NCI-H446 treated with DMSO at 0.1 percent for 48 hours (cell line): ENCODE results near the gene SEMA6D.

Experiments
- DNase-seq: peaks from one replicate; lab custom pipeline; 2025; lab: John Stamatoyannopoulos, UW

Gene SEMA6D, protein sequence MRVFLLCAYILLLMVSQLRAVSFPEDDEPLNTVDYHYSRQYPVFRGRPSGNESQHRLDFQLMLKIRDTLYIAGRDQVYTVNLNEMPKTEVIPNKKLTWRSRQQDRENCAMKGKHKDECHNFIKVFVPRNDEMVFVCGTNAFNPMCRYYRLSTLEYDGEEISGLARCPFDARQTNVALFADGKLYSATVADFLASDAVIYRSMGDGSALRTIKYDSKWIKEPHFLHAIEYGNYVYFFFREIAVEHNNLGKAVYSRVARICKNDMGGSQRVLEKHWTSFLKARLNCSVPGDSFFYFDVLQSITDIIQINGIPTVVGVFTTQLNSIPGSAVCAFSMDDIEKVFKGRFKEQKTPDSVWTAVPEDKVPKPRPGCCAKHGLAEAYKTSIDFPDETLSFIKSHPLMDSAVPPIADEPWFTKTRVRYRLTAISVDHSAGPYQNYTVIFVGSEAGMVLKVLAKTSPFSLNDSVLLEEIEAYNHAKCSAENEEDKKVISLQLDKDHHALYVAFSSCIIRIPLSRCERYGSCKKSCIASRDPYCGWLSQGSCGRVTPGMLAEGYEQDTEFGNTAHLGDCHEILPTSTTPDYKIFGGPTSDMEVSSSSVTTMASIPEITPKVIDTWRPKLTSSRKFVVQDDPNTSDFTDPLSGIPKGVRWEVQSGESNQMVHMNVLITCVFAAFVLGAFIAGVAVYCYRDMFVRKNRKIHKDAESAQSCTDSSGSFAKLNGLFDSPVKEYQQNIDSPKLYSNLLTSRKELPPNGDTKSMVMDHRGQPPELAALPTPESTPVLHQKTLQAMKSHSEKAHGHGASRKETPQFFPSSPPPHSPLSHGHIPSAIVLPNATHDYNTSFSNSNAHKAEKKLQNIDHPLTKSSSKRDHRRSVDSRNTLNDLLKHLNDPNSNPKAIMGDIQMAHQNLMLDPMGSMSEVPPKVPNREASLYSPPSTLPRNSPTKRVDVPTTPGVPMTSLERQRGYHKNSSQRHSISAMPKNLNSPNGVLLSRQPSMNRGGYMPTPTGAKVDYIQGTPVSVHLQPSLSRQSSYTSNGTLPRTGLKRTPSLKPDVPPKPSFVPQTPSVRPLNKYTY

DNA sequence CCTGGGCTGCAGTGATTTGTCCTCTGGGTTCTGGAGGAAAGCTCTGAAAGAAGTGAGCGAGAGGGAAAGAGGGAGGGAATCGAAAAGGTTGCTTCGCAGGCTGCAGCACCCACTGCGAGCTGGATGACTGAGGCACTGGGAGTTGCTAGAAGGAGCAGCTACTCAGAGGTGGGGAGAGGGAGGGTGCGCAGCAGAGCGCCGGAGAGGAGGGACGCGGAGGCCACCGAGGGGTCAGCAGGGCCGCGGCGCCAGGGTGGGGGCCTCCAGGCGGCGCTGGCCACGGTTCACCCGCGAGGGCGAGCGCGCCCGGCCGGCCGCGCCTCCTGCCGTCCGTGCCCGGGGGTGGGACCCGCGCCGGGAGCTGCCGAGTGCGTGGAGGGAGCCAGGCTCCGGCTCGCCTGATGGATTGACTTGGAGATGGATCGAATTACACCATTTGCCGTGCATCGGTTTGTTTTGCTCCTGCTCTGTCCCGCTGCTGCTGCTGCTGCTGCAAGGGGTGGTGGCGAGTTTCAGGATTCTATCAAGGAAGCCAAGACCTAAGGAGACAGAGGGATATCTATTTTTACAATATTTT, at the start of gene SEMA6D:
TSS of gene SEMA6D (plus strand) at position 470 of the 577 bp plus-strand sequence. CDS start 42,294 bp downstream, outside the sequence.
- DNase-seq: peak; percentile 84

DNA sequence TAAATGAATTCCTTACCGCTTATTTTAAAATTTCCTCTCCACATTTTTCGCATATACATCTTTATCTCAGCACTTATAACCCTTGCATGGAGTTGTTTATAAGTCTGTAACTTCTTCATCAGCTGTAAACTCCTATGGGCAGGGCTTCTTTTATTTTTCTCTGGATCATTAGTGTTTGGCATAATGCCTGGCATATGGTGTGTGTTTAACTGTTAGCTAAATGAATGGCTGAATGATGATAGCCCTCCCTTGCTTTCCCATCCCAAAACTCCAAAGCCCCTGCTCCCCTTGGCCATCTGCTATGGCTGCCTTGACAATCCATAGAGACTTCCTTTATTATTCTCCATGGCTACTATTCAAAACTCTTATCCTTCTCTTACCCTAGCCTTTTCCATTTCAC, 48.1 kb upstream of the SEMA6D start:
- peak; percentile 75 for DNase-seq

DNA sequence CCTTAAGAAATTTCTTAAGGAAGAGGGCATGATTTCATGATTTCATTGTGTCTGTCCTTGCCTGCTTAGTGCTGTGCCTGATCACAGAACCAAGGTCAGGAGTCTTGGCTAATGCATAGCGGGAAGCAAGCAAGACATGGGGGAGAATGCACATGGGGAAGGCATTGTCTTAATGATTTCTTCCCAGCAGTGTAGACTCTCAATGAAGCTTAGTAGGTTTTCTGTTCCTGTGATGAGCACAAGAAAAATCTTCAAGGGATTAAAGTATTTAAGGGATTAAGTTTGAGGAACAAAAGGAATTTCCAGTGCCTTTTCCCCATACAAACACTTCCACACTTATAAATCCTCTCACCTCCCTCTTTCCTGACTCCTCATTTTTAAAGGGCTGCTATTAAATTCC, 46.9 kb upstream of the SEMA6D start:
- no peak for DNase-seq

DNA sequence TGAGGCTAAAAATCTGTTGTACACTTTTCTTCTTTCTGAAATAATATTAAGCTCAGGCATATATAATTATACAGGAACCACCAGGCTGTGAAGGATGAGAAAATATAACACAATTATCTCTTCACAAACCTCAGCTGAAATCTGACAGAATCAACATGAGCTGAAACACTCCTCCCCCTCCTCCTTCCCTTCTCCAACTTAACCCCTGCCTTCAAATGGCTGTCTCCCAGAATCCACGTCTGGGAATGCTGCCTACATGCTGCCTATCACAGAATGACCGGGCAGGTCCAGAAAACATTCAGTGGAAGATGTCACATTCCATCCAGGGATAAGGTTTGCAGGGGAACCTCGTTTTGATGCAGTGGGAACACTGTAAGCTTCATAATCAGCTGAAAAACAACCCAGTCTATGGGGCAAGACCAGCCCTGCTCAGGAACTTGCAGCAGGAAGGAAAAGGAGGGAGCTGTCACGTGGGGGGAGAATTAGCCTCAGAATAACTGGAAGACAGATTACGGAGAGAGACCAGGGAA, 44.0 kb upstream of the SEMA6D start:
- peak; percentile 10 for DNase-seq

DNA sequence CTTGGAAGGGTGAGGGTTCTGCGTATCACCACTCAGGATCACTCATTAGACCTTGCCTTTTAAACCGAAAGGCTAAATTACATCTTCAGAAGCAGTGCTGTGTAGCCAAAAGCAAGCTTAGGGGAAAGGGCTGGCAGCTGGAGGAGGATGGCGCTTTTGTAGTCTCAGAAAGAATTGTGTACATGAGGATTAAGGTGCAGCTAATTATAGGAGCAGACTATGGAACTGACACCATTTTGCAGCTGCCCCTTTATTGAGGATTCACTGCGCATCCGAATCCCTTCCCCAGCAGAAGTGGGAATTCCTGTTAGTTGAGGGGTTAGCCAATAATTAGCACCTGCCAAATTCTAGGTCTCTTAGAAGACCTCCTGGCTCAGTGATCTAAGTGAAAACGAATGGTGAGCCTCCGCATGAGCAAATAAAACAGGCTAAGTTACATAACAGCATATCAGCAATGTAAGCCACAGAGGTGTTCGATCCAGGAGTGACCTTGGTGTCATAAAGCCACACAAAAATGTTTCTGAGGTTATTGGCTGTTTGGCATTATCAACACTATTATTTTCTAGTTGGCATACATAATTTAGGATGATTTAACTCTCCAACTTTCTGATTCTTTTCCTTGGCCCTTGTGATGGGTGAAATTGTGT, 42.6 kb upstream of the SEMA6D start:
- DNase-seq: peak; percentile 43

DNA sequence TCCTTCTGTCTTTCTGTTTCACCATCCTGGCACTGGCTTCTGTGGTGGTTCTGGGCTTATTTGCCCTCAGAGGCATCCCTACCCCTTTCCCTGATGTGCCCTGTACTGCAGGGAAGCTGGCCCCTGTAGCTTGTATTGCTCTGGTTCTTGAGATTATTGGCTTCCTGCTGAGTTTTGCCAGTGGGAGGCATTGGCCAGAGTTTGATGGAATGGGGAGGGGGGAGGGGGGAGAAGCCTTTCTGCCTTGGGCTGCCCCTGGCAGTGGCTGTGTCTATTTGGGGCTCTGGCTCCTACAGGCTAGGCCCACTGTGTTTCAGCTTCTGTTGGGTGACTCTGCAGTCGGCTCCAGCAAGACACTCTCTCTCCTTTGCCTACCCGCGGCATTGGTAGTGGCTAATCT, 41.6 kb upstream of the SEMA6D start:
- peak; percentile 19 for DNase-seq

DNA sequence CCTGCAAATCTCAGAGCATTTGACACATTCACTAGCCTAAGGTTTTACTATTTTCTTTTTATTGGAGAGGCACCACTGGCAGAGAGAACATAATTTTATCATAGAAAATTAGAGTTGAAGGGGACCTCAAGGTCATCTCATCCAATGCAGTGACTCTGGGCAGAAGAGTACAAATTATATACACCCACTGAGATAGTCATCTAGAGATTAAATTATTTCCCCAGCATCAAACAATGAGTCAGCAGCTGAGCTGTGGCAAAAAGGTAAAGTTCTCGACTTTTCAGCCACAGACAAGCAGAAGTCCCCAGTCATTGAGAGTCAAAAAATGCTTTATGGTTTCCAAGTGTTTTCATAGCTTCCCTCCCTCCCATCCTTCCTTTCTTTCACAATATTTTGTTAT, 39.3 kb upstream of the SEMA6D start:
- no peak for DNase-seq

DNA sequence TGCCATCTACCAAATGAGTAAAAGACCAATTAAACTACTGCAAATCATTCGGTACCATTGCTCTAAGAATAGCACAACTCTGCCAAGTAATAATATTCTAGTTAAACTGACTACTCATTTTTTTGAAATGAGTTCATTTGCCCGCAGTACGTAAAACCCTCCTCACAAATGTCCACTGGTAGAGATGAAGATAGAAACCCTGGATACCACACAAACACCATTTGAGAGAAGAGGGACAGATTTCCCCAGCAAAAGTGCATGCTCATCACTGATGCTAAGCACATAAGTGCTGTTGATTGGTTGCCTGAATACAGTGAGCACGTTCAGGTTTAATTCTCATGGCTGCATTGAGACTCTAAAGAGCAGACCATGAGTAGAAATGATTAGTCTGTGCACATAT, 34.6 kb upstream of the SEMA6D start:
- DNase-seq: no peak

DNA sequence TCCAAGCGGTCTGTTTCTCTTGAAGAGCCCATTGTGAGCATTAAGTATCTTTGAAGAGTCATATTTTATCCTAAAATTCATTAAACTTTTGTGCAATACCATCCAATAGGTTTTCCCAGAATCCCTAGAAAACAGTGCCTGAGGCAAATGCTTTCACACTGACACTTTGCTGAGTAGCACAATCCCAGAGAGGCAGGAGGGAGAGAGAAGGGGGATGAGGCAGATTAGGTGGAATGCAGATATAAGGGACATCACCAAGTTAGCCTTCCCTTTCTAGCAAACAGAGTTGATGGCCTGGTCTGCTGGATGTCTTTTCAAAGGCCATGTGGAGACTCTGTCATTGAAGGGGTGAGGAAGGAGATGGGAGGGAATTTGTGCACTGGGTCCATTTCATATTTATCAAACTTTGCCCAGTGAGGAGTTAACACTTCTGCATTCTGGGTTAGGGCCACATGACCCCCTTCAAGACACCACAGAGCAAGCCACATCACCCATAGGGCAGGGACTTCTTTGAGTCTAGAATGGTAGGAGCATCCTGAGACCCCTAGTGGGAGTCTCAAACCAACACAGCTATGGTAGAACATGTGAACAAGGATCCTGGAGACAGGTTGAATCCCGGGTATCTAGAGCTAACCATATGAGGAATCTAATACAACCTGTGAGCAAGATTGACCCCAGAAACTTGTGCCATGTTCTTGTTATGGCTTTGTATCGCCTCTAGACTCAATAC, 32.0 kb upstream of the SEMA6D start:
- DNase-seq: no peak

DNA sequence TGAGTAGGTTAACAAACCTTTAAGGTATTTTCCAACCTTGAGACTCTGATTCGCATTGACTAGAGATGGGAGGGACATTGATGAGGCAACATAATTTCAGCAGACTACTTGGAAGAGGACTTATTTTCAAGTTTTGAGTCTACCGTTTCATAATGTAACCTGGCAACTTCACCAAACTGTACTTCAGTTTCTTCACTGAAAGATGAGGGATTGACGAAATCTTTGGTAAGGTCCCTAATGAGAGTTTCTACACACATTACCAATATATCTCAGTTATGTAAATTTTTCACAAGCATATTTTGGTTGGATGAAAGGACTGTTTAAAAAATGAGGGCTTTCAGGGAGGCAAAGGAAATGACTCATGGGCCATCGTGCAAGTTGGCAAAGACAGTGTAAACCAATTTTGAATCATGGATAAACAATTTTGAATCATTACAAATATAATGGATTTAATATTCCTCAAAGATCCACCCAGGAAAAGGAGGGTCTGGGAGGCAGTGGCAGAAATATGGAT, 28.7 kb upstream of the SEMA6D start:
- DNase-seq: no peak

DNA sequence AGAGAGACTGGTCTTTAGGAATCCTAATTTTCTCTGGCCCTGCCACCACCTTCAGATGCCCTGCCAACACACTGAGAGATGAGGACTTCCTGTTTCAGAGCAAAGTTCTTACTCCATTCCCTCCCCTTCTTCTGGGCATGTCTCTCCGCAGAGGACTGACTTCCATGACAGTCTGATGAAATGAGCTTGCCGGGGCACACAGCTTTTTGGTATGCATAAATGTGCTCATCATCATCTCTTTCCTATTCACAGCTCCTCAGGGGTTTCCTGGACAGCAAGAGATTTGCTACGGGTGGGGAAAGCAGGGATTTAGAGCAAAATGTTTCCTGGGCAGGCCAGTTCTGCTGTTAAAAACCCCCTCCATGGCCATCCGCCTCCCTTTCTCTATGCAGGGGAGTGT, 27.6 kb upstream of the SEMA6D start:
- no peak for DNase-seq

DNA sequence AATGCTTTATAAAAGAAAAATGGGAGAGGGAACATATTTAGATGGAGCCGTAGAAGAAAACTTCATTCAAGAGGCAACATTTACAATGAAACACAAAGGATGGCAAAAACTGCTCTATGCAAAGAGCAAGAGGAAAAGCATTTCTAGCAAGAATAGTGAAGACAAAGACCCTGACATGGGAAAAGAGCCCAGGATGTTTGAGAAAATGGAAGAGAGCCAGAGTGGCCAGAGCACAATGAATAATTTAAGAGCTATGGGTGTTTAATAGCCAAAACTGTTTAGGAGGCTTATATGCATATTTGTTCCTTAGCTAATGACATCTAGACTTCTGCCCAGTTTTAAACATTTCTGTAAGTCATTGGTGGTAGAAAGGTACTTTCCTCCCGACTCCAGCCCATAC, 25.4 kb upstream of the SEMA6D start:
- DNase-seq: peak; percentile 50

DNA sequence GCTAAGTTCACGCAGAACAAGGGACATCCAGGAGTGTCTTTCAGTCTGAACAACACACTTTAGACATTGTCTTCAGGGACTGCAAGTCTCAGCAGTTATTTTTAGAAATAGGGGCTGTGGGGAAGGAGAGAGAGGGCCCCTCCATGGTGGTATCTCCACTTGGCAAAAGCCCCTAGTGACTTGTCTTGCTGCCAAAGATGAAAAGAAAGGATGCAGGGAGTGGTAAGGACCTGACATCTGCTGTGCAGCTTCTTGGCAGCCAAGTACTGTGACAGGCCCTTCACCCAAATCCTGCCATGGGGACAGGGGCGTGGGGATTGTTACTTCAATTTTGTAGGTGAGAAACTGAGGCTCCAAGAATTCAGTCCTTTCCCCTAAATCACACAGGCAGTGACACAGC, 21.0 kb upstream of the SEMA6D start:
- DNase-seq: peak; percentile 51

DNA sequence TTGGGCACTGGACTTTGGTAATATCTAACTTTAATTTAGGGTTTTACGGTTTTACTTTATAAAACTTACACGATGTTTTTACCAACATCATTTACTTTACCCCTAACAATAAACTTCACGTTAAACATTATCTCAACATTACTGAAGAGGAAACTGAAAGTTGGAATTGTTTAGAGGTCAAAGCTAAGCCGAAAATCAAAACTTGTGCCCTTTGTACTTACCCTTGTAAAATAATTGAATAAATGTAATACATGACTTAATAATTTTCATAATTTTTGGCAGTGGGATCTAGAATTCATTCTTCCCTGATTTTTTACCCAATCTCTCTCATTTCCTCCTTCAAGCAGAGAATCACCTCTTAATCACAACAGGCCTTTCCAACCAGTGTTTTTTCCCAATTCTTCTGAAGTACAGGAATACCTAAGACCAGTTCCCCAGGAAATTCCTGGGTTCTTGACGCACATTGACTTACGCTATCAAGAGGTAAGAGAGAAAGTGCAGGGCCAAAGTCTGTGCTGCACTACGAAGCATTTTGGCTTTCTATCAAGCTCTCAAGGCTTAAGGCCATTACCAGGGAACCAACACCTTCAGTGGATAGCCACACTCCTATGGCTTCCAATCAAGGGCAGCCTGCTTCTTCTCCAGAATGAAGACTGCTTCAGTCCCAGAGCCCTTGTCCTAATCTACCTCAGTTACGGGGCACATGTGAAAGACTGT, 11.9 kb upstream of the SEMA6D start:
- DNase-seq: no peak

DNA sequence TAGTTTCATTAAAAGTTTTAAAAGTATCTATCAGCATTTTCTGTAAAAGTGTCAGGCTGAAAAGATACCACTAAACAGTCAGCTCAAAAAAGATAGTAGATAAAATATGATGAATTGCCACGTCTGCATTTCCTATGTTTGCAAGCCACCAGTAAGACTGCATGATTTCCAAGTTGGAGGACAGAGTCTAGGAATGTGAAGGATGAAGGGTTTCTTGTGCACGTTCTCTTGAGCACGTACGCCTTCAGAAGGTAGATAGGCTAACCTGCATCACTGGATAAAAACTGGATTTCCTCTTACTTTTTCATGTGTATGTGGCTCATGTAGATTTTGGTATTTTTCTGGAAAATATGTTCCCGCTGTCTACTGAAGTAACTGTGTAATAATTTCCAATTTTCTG, 9.9 kb upstream of the SEMA6D start:
- DNase-seq: no peak

DNA sequence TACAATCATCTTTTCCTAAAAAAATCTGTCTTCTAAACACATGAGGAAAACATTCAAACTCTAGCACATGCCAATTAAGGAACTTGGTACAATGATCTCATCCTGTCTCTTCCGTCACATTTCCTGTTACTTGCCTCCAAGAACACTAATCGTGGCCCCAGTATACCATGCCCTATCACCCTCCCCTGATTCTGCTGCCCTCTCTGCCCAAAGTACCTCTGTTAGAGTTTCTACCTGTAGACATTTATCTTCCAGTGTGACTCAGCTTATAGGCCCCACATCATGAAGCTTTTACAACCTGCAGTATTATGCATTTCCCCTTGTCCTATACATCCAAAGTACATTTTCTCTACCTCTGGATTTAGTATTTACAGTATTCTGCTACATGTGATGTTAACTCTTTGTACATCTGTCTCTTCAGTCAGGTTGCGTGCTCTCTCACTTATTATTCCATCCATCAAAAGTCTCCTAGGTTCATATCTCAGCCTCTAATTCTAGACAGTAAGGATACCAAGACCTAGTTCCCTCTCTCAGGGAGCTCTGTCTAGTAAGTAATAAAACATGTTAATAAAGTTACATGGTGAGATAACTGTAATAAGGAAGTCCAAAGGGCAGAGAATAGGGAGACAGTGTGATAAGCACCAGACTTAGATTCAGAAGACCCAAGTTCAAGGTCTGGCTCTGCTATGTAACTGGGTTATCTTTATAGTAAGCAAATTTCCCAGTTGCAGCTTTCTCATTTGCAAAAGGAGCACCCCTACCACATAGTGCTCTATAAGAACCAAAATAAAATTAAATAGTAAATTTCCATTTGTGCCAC, 8.9 kb upstream of the SEMA6D start:
- DNase-seq: no peak

DNA sequence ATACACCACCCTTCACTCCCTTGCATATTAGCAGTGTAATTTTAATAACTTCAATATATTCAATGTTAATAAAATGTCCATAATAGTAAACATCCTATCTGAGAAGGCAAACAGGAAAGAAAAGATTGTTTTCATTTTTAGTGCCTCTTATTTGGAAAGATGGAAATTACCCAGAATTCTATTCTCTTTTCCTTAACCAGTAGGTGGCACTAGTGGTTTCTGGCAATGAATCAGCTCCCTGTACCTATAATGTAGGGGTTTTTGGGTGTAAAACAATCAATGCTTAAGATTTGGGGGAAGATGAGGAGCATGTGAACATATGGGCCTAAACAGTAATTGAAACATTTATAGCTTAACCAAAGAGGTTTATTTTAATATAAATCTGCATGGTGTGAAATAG, 5.7 kb upstream of the SEMA6D start:
- no peak for DNase-seq

DNA sequence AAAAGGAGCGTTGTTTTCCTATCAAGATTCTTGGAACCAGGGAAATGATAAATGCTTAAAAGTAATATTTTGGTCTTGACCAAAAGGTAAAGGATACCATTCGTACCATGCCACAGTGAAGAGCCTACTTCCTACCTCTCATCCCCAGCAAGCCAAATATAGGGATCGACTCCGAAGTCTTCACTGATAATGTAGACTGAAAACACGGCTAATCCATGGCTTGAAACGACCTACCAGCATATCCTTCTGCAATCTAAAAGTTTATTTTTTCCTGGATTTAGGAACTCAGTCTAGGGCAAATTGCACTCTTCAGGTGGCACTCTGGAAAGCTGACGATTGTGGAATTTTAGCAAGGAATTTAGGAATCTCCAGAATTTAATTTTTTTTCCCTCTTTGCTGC, 1.9 kb upstream of the SEMA6D start:
- DNase-seq: no peak

DNA sequence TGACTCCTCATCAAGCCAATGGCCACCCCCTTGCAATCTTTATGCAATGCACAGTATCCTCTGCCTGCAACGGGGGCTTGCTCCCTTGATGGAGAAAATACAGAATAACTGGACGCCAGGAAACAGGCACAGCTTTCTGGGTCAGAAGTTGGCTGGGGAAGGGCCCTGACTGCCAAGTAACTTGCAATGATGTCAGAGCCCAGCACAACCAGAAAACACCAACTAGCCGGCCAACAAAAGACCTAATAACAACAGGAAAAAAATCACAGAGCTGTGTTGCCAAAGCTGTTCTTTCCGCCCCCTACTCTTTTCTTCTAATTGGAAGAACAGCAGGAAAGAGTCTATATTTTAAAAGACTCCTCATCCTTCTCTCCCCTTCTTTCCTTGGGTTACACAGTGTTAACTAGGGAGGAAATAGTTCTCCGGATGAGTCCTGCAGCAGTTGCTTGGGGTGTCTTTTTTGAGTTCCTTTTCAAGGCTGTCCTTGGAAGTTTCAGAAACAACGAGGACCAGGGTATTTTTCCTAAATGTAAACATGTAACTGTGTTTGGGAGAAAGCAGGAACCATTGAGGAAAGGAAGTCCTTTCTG, 1.4 kb upstream of the SEMA6D start:
- peak; percentile 72 for DNase-seq
